Skeletal muscle tissue (tissue), 4 donors: Measurements from ENCODE around the gene IPO5. TPM values are rescaled to one million over a fixed set of nuclear protein-coding genes. Genes with fewer than 3 reads are reported as not detected.
"Not testable (repeated sequence)": the region's sequence is repeated elsewhere in the genome, so short reads cannot be mapped to it uniquely, and the experiment has no call there.

Experiments used
- H3K27ac ChIP-seq: one replicate; pipeline ENCODE4 v1.7.0; 2013; ENCODE audit warnings: mild to moderate bottlenecking, low read depth, low read length, inconsistent platforms
- H3K27me3 ChIP-seq, 3 donors: one replicate each; pipeline ENCODE4 v1.7.0; 2013; ENCODE audit warnings: low read length in 3 of 3; ENCODE audit not compliant: control insufficient read depth in 3 of 3, insufficient read depth in 3 of 3
- H3K36me3 ChIP-seq, 3 donors: one replicate each; pipeline ENCODE4 v1.7.0; 2013; ENCODE audit warnings: low read length in 3 of 3; ENCODE audit not compliant: control insufficient read depth in 3 of 3, insufficient read depth in 3 of 3
- H3K4me1 ChIP-seq, 3 donors: one replicate each; pipeline ENCODE4 v1.7.0; 2013; ENCODE audit warnings: low read length in 3 of 3, mild to moderate bottlenecking in 3 of 3; ENCODE audit not compliant: control insufficient read depth in 3 of 3, insufficient read depth in 3 of 3
- H3K4me3 ChIP-seq, 3 donors: one replicate each; pipeline ENCODE4 v1.7.0; 2013; ENCODE audit warnings: low read length in 3 of 3
- H3K9ac ChIP-seq, 3 donors: one replicate each; pipeline ENCODE4 v1.7.0; 2013; ENCODE audit warnings: low read length in 3 of 3, mild to moderate bottlenecking in 3 of 3, moderate library complexity in 2 of 3, low read depth in 1 of 3
- H3K9me3 ChIP-seq, 3 donors: one replicate each; pipeline ENCODE4 v1.7.0; 2013; ENCODE audit warnings: low read length in 3 of 3; ENCODE audit not compliant: control insufficient read depth in 3 of 3
- total RNA-seq: library from RNA; depleted of rRNA; stranded (reverse); fragments of >200 nt; gene quantifications from one replicate; pipeline ENCODE4 v1.2.3, GENCODE V29; 2014
- donor health status: Osteomylitis.

Gene IPO5
- total RNA-seq, 1 donor from 2014 or later, result 274 TPM

GRCh38 chr13:98004107-98004506, 50.6 kb downstream of the IPO5 start:
- Histone ChIP-seq H3K4me1 (no peaks in the 10 kb centered on the region), H3K27me3 (no peaks in the 10 kb centered on the region), H3K4me3 (no peak overlapping the region), H3K27ac (no peak overlapping the region), H3K36me3 (peaks cover 33 to 66% (median 54%) of the 10 kb centered on the region in 3 donors), H3K9ac (no peak overlapping the region), H3K9me3 (no peaks in the 10 kb centered on the region)

- H3K4me3 ChIP-seq, H3K9me3 ChIP-seq, H3K27ac ChIP-seq, H3K4me1 ChIP-seq, H3K9ac ChIP-seq, H3K27me3 ChIP-seq: not testable (repeated sequence)
- H3K36me3 ChIP-seq, result peaks cover 34 to 67% (median 63%) of the 10 kb centered on the region in 3 donors
Observed at GRCh38 chr13:98004997-98005396, 51.5 kb downstream of the IPO5 start.

- H3K4me3 ChIP-seq, result no peak overlapping the region
- H3K4me1 ChIP-seq, result no peaks in the 10 kb centered on the region
- peaks cover 29 to 75% (median 67%) of the 10 kb centered on the region in 3 donors for H3K36me3 ChIP-seq
Observed at GRCh38 chr13:98007001-98007400, 53.5 kb downstream of the IPO5 start.

GRCh38 chr13:98013241-98013640, 59.8 kb downstream of the IPO5 start:
- Histone ChIP-seq H3K9me3 (no peaks in the 10 kb centered on the region), H3K4me1 (no peaks in the 10 kb centered on the region), H3K4me3 (no peak overlapping the region), H3K27me3 (no peaks in the 10 kb centered on the region), H3K9ac (no peak overlapping the region), H3K36me3 (peaks cover 36 to 80% (median 74%) of the 10 kb centered on the region in 3 donors), H3K27ac (no peak overlapping the region)

More at GRCh38 chr13:98007001-98007400, 53.5 kb downstream of the IPO5 start:
- Histone ChIP-seq H3K27me3 (no peaks in the 10 kb centered on the region), H3K9me3 (no peaks in the 10 kb centered on the region), H3K27ac (no peak overlapping the region), H3K9ac (no peak overlapping the region)

- Histone ChIP-seq H3K36me3 (peaks cover 35 to 78% (median 77%) of the 10 kb centered on the region in 3 donors), H3K9ac (no peak overlapping the region), H3K9me3 (no peaks in the 10 kb centered on the region), H3K27ac (no peak overlapping the region), H3K4me3 (no peak overlapping the region), H3K4me1 (no peaks in the 10 kb centered on the region), H3K27me3 (no peaks in the 10 kb centered on the region)
Observed at GRCh38 chr13:98014766-98015165, 61.3 kb downstream of the IPO5 start.

GRCh38 chr13:98018293-98018692, 64.8 kb downstream of the IPO5 start:
- no peak overlapping the region for H3K27ac ChIP-seq
- H3K9me3 ChIP-seq, result no peaks in the 10 kb centered on the region
- H3K27me3 ChIP-seq, result no peaks in the 10 kb centered on the region
- H3K4me3 ChIP-seq, result no peak overlapping the region
- no peak overlapping the region for H3K9ac ChIP-seq
- H3K4me1 ChIP-seq, result no peaks in the 10 kb centered on the region
- H3K36me3 ChIP-seq, result peaks cover 42 to 78% (median 68%) of the 10 kb centered on the region in 3 donors

GRCh38 chr13:98019186-98019585, 65.7 kb downstream of the IPO5 start:
- H3K9ac ChIP-seq, result no peak overlapping the region
- no peak overlapping the region for H3K27ac ChIP-seq
- no peaks in the 10 kb centered on the region for H3K4me1 ChIP-seq
- H3K9me3 ChIP-seq, result no peaks in the 10 kb centered on the region
- H3K4me3 ChIP-seq, result no peak overlapping the region
- H3K36me3 ChIP-seq, result peaks cover 38 to 76% (median 59%) of the 10 kb centered on the region in 3 donors
- no peaks in the 10 kb centered on the region for H3K27me3 ChIP-seq

- Histone ChIP-seq H3K27ac (no peak overlapping the region), H3K27me3 (no peaks in the 10 kb centered on the region), H3K4me3 (no peak overlapping the region), H3K9me3 (no peaks in the 10 kb centered on the region), H3K36me3 (peaks cover 37 to 66% (median 51%) of the 10 kb centered on the region in 3 donors), H3K9ac (no peak overlapping the region), H3K4me1 (no peaks in the 10 kb centered on the region)
Observed at GRCh38 chr13:98020271-98020670, 66.8 kb downstream of the IPO5 start.

- Histone ChIP-seq H3K4me1 (no peaks in the 10 kb centered on the region), H3K36me3 (peaks cover 34 to 50% (median 40%) of the 10 kb centered on the region in 3 donors), H3K27me3 (no peaks in the 10 kb centered on the region), H3K4me3 (no peak overlapping the region), H3K27ac (no peak overlapping the region), H3K9ac (no peak overlapping the region), H3K9me3 (no peaks in the 10 kb centered on the region)
Observed at GRCh38 chr13:98022210-98022609, 68.7 kb downstream of the IPO5 start.

GRCh38 chr13:98025480-98026025, 72.1 kb downstream of the IPO5 start:
- Histone ChIP-seq H3K4me3 (no peak overlapping the region), H3K27me3 (no peaks in the 10 kb centered on the region), H3K36me3 (peaks cover 12 to 26% (median 17%) of the 10 kb centered on the region in 3 donors), H3K9ac (no peak overlapping the region), H3K4me1 (no peaks in the 10 kb centered on the region), H3K9me3 (no peaks in the 10 kb centered on the region), H3K27ac (no peak overlapping the region)
